Keratinocyte (primary cell): Measurements from ENCODE around the gene SLN.

ENCODE experiments used
- CTCF ChIP-seq, 3 experiments: IDR thresholded peaks in 1 of 3; conservative IDR thresholded peaks in 1 of 3; optimal IDR thresholded peaks in 1 of 3; 2 replicates in 2 of 3; 3 replicates in 1 of 3; pipeline versions ENCODE3 to v1.5.1; 2011; ENCODE audit warnings: low read length in 3 of 3, mild to moderate bottlenecking in 3 of 3, moderate library complexity in 2 of 3, control low read depth in 1 of 3, inconsistent platforms in 1 of 3; ENCODE audit not compliant: insufficient read depth in 2 of 3; ENCODE audit errors: extremely low read depth in 1 of 3
- EZH2 ChIP-seq: IDR thresholded peaks from one replicate; pipeline ENCODE4 v1.6.1; 2012; ENCODE audit warnings: inconsistent platforms, mild to moderate bottlenecking, low read length, moderate library complexity

- TF ChIP-seq CTCF (optimal IDR thresholded peaks at IDR 0.05 in 1 of 3, IDR thresholded peaks at IDR 0.05 in 1 of 3, conservative IDR thresholded peaks at IDR 0.05 in 1 of 3; ENCODE audit: extremely low read depth in 1 of 3, insufficient read depth in 2 of 3, low read length in 3 of 3) (no peak), EZH2 (no peak)
These were observed 41.3 kb upstream of the SLN start for GRCh38 chr11:107752949-107753822.
